Heart right ventricle (tissue), 16 donors: Measurements from ENCODE around the gene PSMC3. TPM values are rescaled to one million over a fixed set of nuclear protein-coding genes. Genes with fewer than 3 reads are reported as not detected.

Experiments used
- ATAC-seq, 8 donors: fragments of 200-7000 bp; cut with Tn5 transposase; one replicate each; pipeline ENCODE4 v1.9.1; 2020; ENCODE audit warnings: mild to moderate bottlenecking in 8 of 8, moderate library complexity in 8 of 8, moderate number of reproducible peaks in 1 of 8
- DNase-seq, 2 donors: peaks; one replicate each; pipeline ENCODE4 v3.0.0-alpha.2; 2020
- H3K27ac ChIP-seq, 10 donors: fragments of 200-600 bp; sonication (generic) in 2 of 10; one replicate each; pipeline versions ENCODE4 v1.5.0 to v1.8.0; 2020 to 2022; ENCODE audit warnings: mild to moderate bottlenecking in 3 of 10
- H3K27me3 ChIP-seq, 7 donors: fragments of 200-600 bp; one replicate each; pipeline ENCODE4 v1.8.0; 2021 to 2022; ENCODE audit warnings: mild to moderate bottlenecking in 2 of 7
- H3K36me3 ChIP-seq, 9 donors: fragments of 200-600 bp; sonication (generic) in 1 of 9; one replicate each; pipeline versions ENCODE4 v1.5.0 to v1.8.0; 2020 to 2022; ENCODE audit warnings: mild to moderate bottlenecking in 2 of 9
- H3K4me1 ChIP-seq, 9 donors: fragments of 200-600 bp; sonication (generic) in 1 of 9; one replicate each; pipeline versions ENCODE4 v1.5.0 to v1.8.0; 2020 to 2022; ENCODE audit warnings: mild to moderate bottlenecking in 4 of 9
- H3K4me3 ChIP-seq, 10 donors: fragments of 200-600 bp; sonication (generic) in 2 of 10; one replicate each; pipeline versions ENCODE4 v1.5.0 to v1.8.0; 2020 to 2022; ENCODE audit warnings: mild to moderate bottlenecking in 7 of 10, moderate library complexity in 2 of 10
- H3K9me3 ChIP-seq, 11 donors: fragments of 200-600 bp in 10 of 11; sonication (generic) in 2 of 11; one replicate each; pipeline versions ENCODE4 v1.5.0 to v1.8.0; 2013 to 2022; ENCODE audit warnings: mild to moderate bottlenecking in 2 of 11, control low read depth in 1 of 11, moderate library complexity in 1 of 11
- CTCF ChIP-seq, 9 donors: fragments of 200-600 bp; sonication (generic) in 2 of 9; IDR thresholded peaks; one replicate each; pipeline versions ENCODE4 v1.5.0 to v1.8.0; 2021 to 2022; ENCODE audit warnings: antibody characterized with exemption in 9 of 9, mild to moderate bottlenecking in 5 of 9, moderate library complexity in 1 of 9
- WGBS, 2 donors: extraction: QIAGEN DNeasy Blood & Tissue Kit; methylation state at CpG; one replicate each; pipeline ENCODE4 v1.1.7; 2013; ENCODE audit warnings: inconsistent platforms in 1 of 2; 5-methylcytosine and 5-hydroxymethylcytosine counted together
- intact Hi-C, 10 donors: fragments of 100-400 bp; cut with DNase I; formaldehyde crosslinking; loops; one replicate each; pipeline versions ENCODE4 v1.11.1 to v1.14.2; 2022
- polyA plus RNA-seq, 2 donors: library from polyadenylated mRNA; stranded (reverse); fragments of 200-250 nt; gene quantifications; one replicate each; pipeline ENCODE4 v1.2.3, GENCODE V29; 2013
- total RNA-seq, 10 donors: library from RNA; stranded (reverse); fragmentation: NEBNext Ultra II Directional in 3 of 10; extraction: Animal tissue kit (Norgen Biotek cat#: 25700) in 3 of 10; gene quantifications; one replicate each; pipeline versions ENCODE4 v1.2.1 to v1.2.4, GENCODE V29; 2021 to 2023
- donor health status: Arrhythmogenic right ventricular cardiomyopathy.
- donor health status: ischemic (EF 13 %, LVEDD 7.1; RV severe dilation, severe dysfunction).
- donor health status: healthy with polysubstance abuse.
- donor health status: DM: no; HTN: yes; CAD: no.
- donor health status: DM: no; HTN: no; CAD: no.
- donor health status: ischemic (EF 25% LVEDD 6.9; RV normal size, moderate dysfunction).
- donor health status: ischemic (EF 25% LVEDD 5.7; RV mildly dilated, moderate dysfunction).
- donor health status: healthy.
- donor health status: DM: yes; HTN: yes; CAD: no.
- donor health status: Ischemic cardiomyopathy.
- donor health status: ischemic (EF 35%, LVEDD 5.7; RV mildly dilated, moderate dysfunction).
- donor health status: nonischemic (EF 11% LVEDD 7.7; RV severe dilation, severe dysfunction).
- donor health status: DM: yes; HTN: yes; CAD: no.
- donor health status: PGD.
- donor health status: ischemic (EF 29% LVEDD 5.4; RV normal size, mild dysfunction).
- donor health status: nonischemic (EF 23%, LVEDD 6.1; RV moderate dilation, normal function).

PSMC3 gene
- total and polyA plus RNA-seq, 12 donors: 129 to 272 (median 148) TPM

DNA sequence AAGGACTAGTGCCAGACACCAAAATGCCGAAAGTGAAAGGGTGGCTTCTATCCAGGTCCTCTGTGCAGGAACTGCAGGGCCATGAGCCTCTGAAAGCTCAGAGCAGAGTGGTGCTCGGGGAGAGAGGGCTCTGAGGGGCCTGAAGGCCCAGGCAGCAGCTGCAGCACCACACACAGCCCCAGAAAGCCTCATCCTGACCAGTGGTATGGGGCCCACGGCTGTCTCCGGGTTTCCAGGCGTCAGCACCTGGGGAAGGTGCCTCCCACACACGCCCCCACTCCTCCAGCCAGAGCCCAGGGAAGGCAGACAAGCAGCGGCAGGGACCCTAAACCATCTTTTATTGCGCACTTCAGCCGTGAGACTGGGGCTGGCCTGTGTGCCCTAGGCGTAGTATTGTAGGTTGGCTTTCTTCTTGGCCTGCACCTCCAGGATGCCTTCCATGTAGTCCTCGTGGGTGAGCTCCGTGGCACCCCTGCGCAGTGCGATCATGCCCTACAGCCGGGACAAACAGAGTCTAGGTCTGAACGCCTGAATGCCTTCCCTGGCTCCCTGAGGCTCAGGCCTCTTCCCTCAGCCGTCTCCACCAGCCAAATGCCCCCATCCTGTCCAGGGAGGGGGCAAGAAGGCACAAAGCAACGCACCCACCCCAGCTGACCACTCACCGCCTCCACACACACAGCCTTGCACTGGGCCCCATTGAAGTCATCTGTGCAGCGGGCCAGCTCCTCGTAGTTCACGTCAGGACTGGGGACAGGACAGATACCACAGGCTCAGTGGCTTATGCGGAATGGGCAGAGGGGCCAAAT lies 7.6 kb downstream of the PSMC3 start:
- WGBS, 2 donors: 78 to 82% methylated on average over 23 of the region's 23 CpGs
- no peak overlapping the region for H3K27ac ChIP-seq
- no peaks in the 10 kb centered on the region for H3K9me3 ChIP-seq
- H3K4me1 ChIP-seq: peaks cover 13 to 42% (median 27%) of the 10 kb centered on the region in 9 donors
- intact Hi-C loops: no loop called here
- no peak for TF ChIP-seq CTCF (IDR thresholded peaks at IDR 0.05)
- no peak overlapping the region for H3K4me3 ChIP-seq
- DNase-seq: no peak
- no peak for ATAC-seq
- peaks cover 0 to 95% (median 63%) of the 10 kb centered on the region in 9 donors for H3K36me3 ChIP-seq
- no peaks in the 10 kb centered on the region for H3K27me3 ChIP-seq

DNA sequence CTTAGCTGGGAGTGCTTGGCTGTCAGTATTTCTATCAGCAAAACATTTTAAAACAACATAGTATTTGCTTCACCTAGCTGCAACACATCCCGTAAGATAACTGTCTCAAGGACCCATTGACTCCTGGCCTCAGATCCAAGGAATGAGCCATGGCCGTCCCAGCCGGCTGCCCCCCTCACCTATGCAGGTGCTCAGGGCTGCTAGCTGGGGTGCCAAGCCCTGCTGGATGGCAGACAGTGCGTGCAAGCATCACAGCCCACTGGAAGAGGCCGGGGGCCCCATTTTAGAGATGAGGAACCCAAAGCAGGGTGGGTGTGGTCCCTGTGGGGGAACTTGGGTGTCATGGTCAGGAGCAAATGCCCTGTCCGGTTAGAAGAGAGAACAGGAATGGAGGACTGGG lies 8.5 kb downstream of the PSMC3 start:
- H3K4me1 ChIP-seq: peaks cover 13 to 48% (median 31%) of the 10 kb centered on the region in 9 donors
- peak overlapping the region in 3 of 10 donors; percentile 1 to 77 (median 11) for H3K27ac ChIP-seq

DNA sequence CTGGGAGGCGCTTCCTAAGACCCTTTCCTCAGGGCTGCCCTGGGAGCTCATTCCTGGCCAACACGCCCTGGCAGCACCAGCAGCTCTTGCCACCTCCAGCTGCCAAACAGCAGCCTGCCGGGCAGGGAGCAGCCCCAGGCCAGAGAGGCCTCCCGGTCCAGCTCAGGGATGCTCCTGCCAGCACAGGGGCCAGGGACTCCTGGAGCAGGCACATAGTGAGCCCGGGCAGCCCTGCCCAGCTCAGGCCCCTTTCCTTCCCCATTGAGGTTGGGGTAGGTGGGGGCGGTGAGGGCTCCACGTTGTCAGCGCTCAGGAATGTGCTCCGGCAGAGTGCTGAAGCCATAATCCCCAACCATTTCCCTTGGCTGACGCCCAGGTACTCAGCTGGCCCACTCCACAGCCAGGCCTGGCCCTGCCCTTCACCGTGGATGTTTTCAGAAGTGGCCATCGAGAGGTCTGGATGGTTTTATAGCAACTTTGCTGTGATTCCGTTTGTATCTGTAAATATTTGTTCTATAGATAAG lies 10.2 kb downstream of the PSMC3 start:
- peak; percentile 77 to 86 for DNase-seq
- peak; percentile 73 to 88 (median 85) for ATAC-seq
- TF ChIP-seq CTCF (IDR thresholded peaks at IDR 0.05): no peak
- Histone ChIP-seq H3K4me3 (peak overlapping the region in 1 of 10 donors; percentile 15), H3K27me3 (no peaks in the 10 kb centered on the region), H3K36me3 (peaks cover 0 to 94% (median 57%) of the 10 kb centered on the region in 9 donors), H3K4me1 (peaks cover 13 to 57% (median 36%) of the 10 kb centered on the region in 9 donors), H3K27ac (peak overlapping the region; percentile 68 to 94 (median 76)), H3K9me3 (no peaks in the 10 kb centered on the region)
- intact Hi-C loops: no loop called here
- WGBS, 2 donors: 12 to 19% methylated on average over 11 to 13 of the region's 13 CpGs

More for the DNA sequence above, 8.5 kb downstream of the PSMC3 start:
- H3K36me3 ChIP-seq: peaks cover 0 to 94% (median 54%) of the 10 kb centered on the region in 9 donors
- H3K4me3 ChIP-seq: no peak overlapping the region
- no peak for TF ChIP-seq CTCF (IDR thresholded peaks at IDR 0.05)
- DNase-seq (no peak), ATAC-seq (no peak)
- no peaks in the 10 kb centered on the region for H3K9me3 ChIP-seq
- intact Hi-C loops: no loop called here
- no peaks in the 10 kb centered on the region for H3K27me3 ChIP-seq
- 85 to 89% methylated on average over 6 of the region's 6 CpGs for WGBS, 2 donors

GRCh38 chr11:47415091-47415854 lies 11.0 kb downstream of the PSMC3 start:
- Histone ChIP-seq H3K27ac (peak overlapping the region; percentile 68 to 94 (median 76)), H3K27me3 (no peaks in the 10 kb centered on the region), H3K9me3 (no peaks in the 10 kb centered on the region), H3K4me3 (peak overlapping the region in 1 of 10 donors; percentile 15), H3K36me3 (peaks cover 0 to 94% (median 50%) of the 10 kb centered on the region in 9 donors), H3K4me1 (peaks cover 13 to 64% (median 38%) of the 10 kb centered on the region in 9 donors)
- ATAC-seq (peak in 5 of 8 donors; percentile 1 to 18 (median 4)), DNase-seq (no peak)
- TF ChIP-seq CTCF (IDR thresholded peaks at IDR 0.05): no peak
- WGBS, 2 donors: 85 to 89% methylated on average over 31 of the region's 31 CpGs
- intact Hi-C loops: no loop called here
